GM21576 (cell line): Measurements from ENCODE around the gene NOPCHAP1.
"Not testable (repeated sequence)": the region's sequence is repeated elsewhere in the genome, so short reads cannot be mapped to it uniquely, and the experiment has no call there.

Experiments
- ATAC-seq: cut with Tn5 transposase; IDR thresholded peaks from one replicate; pipeline ENCODE4 v1.9.1; 2021; ENCODE audit warnings: mild to moderate bottlenecking, moderate library complexity; ENCODE audit not compliant: unreplicated experiment

NOPCHAP1 gene

GRCh38 chr12:104964167-104964855 is 21.8 kb upstream of the NOPCHAP1 start:
- no peak for ATAC-seq

- no peak for ATAC-seq
Measured at GRCh38 chr12:104964856-104965205, 21.3 kb upstream of the NOPCHAP1 start.

- ATAC-seq: peak; percentile 88
Measured at GRCh38 chr12:104966677-104967076, 19.4 kb upstream of the NOPCHAP1 start.

GRCh38 chr12:104969343-104969742 is 16.8 kb upstream of the NOPCHAP1 start:
- no peak for ATAC-seq

GRCh38 chr12:104971306-104971705 is 14.8 kb upstream of the NOPCHAP1 start:
- no peak for ATAC-seq

- no peak for ATAC-seq
Measured at GRCh38 chr12:104973250-104973649, 12.9 kb upstream of the NOPCHAP1 start.

- ATAC-seq: peak; percentile 99
Measured at GRCh38 chr12:104974626-104975290, 11.4 kb upstream of the NOPCHAP1 start.

GRCh38 chr12:104975587-104976343 is 10.4 kb upstream of the NOPCHAP1 start:
- ATAC-seq: no peak

- ATAC-seq: no peak
Measured at GRCh38 chr12:104976703-104977102, 9.4 kb upstream of the NOPCHAP1 start.

GRCh38 chr12:104977688-104978087 is 8.4 kb upstream of the NOPCHAP1 start:
- ATAC-seq: not testable (repeated sequence)

- no peak for ATAC-seq
Measured at GRCh38 chr12:104985206-104985605, 910 bp upstream of the NOPCHAP1 start.

- no peak for ATAC-seq
Measured at GRCh38 chr12:104990950-104991349, 4.8 kb downstream of the NOPCHAP1 start.

GRCh38 chr12:104991565-104992128 is 5.5 kb downstream of the NOPCHAP1 start:
- ATAC-seq: no peak

GRCh38 chr12:104994336-104994735 is 8.2 kb downstream of the NOPCHAP1 start:
- no peak for ATAC-seq

- ATAC-seq: no peak
Measured at GRCh38 chr12:104997541-104997940, 11.4 kb downstream of the NOPCHAP1 start.

GRCh38 chr12:104998423-104999346 is 12.6 kb downstream of the NOPCHAP1 start:
- no peak for ATAC-seq

- no peak for ATAC-seq
Measured at GRCh38 chr12:104999347-104999685, 13.2 kb downstream of the NOPCHAP1 start.

- ATAC-seq: no peak
Measured at GRCh38 chr12:105001476-105001875, 15.4 kb downstream of the NOPCHAP1 start.

- ATAC-seq: no peak
Measured at GRCh38 chr12:105013892-105014291, 27.8 kb downstream of the NOPCHAP1 start.

GRCh38 chr12:105014603-105015002 is 28.5 kb downstream of the NOPCHAP1 start:
- ATAC-seq: no peak

- no peak for ATAC-seq
Measured at GRCh38 chr12:105015543-105015942, 29.4 kb downstream of the NOPCHAP1 start.
